ENCODE data around the gene RASL12.
"Not testable (repeated sequence)": the region's sequence is repeated elsewhere in the genome, so short reads cannot be mapped to it uniquely, and the experiment has no call there.

RASL12 gene

DNA sequence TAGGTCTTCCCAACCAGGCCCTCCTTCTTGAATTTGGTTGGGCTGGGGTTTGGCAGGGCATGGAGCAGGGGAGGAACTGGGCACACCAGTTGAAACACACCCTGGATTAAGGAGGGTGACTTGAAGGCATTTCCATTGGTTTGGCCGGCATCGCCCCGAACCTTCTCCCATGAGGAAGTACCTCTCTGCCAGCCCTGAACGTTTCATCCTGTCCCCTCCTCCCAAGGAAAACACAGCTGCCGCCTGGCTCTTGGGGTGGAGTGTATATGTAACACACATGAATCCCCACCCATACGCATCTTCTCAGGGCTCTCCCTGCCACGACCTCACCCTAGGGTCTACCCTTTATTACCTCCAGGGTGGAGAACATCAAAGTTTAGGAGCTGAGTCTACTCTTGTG is 32.7 kb upstream of the RASL12 start:
- Histone ChIP-seq H3F3A (ENCODE audit: low read depth) (no peaks in the 10 kb centered on the region), H3K4me2 (ENCODE audit: low read depth, low read length, poor library complexity, severe bottlenecking) (no peak overlapping the region), H4K20me1 (ENCODE audit: insufficient read depth, low read length, poor library complexity, severe bottlenecking) (no peaks in the 10 kb centered on the region), H3K4me3 (ENCODE audit: low read length, poor library complexity, severe bottlenecking) (no peak overlapping the region), H3K27me3 (ENCODE audit: insufficient read depth, low read length, poor library complexity, severe bottlenecking) (no peaks in the 10 kb centered on the region), H3K9ac (ENCODE audit: low read depth, low read length, poor library complexity, severe bottlenecking) (no peak overlapping the region), H3K79me2 (ENCODE audit: insufficient read depth, low read length) (no peaks in the 10 kb centered on the region), H3K9me3 (ENCODE audit: insufficient read depth, low read depth, low read length) (no peaks in the 10 kb centered on the region), H3K4me1 (ENCODE audit: insufficient read depth, low read length, poor library complexity, severe bottlenecking) (no peaks in the 10 kb centered on the region), H2AFZ (ENCODE audit: low read length) (no peak overlapping the region), H3K36me3 (ENCODE audit: insufficient read depth, low read length) (peaks cover 3% of the 10 kb centered on the region; the same call in 1 of the 2 replicates), H3K9me2 (replicated peaks; ENCODE audit: low read depth, low read length) (no peaks in the 10 kb centered on the region)
- no peak for TF ChIP-seq EZH2phosphoT487 (IDR thresholded peaks at IDR 0.05; ENCODE audit: borderline replicate concordance)
- TF ChIP-seq, protein P1, sequence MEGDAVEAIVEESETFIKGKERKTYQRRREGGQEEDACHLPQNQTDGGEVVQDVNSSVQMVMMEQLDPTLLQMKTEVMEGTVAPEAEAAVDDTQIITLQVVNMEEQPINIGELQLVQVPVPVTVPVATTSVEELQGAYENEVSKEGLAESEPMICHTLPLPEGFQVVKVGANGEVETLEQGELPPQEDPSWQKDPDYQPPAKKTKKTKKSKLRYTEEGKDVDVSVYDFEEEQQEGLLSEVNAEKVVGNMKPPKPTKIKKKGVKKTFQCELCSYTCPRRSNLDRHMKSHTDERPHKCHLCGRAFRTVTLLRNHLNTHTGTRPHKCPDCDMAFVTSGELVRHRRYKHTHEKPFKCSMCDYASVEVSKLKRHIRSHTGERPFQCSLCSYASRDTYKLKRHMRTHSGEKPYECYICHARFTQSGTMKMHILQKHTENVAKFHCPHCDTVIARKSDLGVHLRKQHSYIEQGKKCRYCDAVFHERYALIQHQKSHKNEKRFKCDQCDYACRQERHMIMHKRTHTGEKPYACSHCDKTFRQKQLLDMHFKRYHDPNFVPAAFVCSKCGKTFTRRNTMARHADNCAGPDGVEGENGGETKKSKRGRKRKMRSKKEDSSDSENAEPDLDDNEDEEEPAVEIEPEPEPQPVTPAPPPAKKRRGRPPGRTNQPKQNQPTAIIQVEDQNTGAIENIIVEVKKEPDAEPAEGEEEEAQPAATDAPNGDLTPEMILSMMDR (conservative IDR thresholded peaks at IDR 0.05; ENCODE audit: low read length): no peak

DNA sequence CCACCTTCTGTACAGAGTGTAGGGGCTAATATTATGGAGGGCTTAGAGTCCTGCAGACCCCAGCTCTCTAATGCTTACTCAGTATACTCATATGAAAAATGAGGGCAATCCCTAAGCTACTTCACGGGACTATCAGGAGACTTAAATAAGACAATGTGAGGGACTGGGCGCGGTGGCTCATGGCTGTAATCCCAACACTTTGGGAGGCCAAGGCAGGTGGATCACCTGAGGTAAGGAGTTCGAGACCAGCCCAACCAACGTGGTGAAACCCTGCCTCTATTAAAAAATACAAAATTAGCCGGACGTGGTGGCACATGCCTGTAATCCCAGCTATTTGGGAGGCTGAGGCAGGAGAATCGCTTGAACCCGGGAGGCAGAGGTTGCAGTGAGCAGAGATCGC is 32.0 kb upstream of the RASL12 start:
- not testable (repeated sequence) for H3F3A ChIP-seq (ENCODE audit: low read depth); H3K4me2 ChIP-seq (ENCODE audit: low read depth, low read length, poor library complexity, severe bottlenecking); H2AFZ ChIP-seq (ENCODE audit: low read length); H3K79me2 ChIP-seq (ENCODE audit: insufficient read depth, low read length); H3K27me3 ChIP-seq (ENCODE audit: insufficient read depth, low read length, poor library complexity, severe bottlenecking); H4K20me1 ChIP-seq (ENCODE audit: insufficient read depth, low read length, poor library complexity, severe bottlenecking); H3K36me3 ChIP-seq (ENCODE audit: insufficient read depth, low read length); H3K9ac ChIP-seq (ENCODE audit: low read depth, low read length, poor library complexity, severe bottlenecking); H3K9me2 ChIP-seq (replicated peaks; ENCODE audit: low read depth, low read length); H3K4me1 ChIP-seq (ENCODE audit: insufficient read depth, low read length, poor library complexity, severe bottlenecking); H3K9me3 ChIP-seq (ENCODE audit: insufficient read depth, low read depth, low read length); H3K4me3 ChIP-seq (ENCODE audit: low read length, poor library complexity, severe bottlenecking)

DNA sequence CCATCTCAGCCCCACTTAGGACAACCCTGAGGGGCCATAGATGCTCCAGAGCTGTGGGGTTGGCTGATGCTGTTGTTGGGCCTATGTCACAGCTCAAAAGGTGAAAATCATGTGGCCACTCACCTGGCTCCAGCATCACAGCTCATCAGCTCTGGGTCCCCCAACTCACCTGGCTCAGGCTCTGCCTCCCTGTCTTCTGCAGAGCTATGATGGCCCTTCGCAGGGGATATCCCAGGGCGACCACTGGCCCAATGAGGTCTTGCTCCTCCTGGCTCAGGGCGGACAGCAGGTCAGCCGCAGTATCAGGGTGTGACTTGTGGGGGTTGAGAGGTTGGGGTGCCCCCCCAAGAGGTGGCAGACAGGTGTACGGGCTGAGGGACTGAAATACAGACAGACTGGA is 31.5 kb upstream of the RASL12 start:
- Histone ChIP-seq H3K4me3 (ENCODE audit: low read length, poor library complexity, severe bottlenecking) (no peak overlapping the region), H3K27me3 (ENCODE audit: insufficient read depth, low read length, poor library complexity, severe bottlenecking) (no peaks in the 10 kb centered on the region), H3K9ac (ENCODE audit: low read depth, low read length, poor library complexity, severe bottlenecking) (no peak overlapping the region), H3K4me2 (ENCODE audit: low read depth, low read length, poor library complexity, severe bottlenecking) (no peak overlapping the region), H4K20me1 (ENCODE audit: insufficient read depth, low read length, poor library complexity, severe bottlenecking) (no peaks in the 10 kb centered on the region), H3F3A (ENCODE audit: low read depth) (no peaks in the 10 kb centered on the region), H3K9me2 (replicated peaks; ENCODE audit: low read depth, low read length) (no peaks in the 10 kb centered on the region), H3K36me3 (ENCODE audit: insufficient read depth, low read length) (no peaks in the 10 kb centered on the region), H3K79me2 (ENCODE audit: insufficient read depth, low read length) (no peaks in the 10 kb centered on the region), H2AFZ (ENCODE audit: low read length) (no peak overlapping the region), H3K4me1 (ENCODE audit: insufficient read depth, low read length, poor library complexity, severe bottlenecking) (no peaks in the 10 kb centered on the region), H3K9me3 (ENCODE audit: insufficient read depth, low read depth, low read length) (no peaks in the 10 kb centered on the region)
- TF ChIP-seq, protein P1 (conservative IDR thresholded peaks at IDR 0.05; ENCODE audit: low read length): no peak
- TF ChIP-seq EZH2phosphoT487 (IDR thresholded peaks at IDR 0.05; ENCODE audit: borderline replicate concordance): no peak

DNA sequence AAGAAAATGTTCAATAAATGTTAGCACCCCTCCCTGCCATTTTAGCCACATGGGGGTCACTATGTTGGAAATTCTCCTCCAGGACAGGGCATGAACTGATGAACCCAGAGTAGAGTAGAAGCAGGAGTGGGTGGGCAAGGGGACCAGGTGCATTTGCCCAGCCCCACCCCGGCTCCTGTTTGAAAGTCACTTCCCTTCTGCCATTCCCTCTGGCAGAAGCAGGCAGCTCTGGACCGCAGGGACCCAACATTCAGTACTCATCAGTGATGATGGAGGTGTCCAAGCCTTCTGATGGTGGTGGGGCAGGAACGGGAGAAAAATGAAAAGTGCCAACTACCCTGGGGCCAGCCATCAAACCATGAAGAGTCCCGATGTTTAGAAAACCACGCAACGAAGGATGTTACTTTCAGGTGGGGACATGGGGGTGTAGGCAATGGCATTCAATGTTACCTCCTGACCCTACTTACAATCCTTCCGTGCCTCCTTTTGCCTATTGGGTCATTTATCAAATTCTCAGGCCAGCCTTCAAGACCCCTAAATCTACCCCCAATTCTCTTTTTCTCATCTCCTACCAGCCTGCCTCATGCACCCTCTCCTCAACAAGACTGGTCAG is 30.0 kb upstream of the RASL12 start:
- Histone ChIP-seq H3K9me2 (replicated peaks; ENCODE audit: low read depth, low read length) (no peaks in the 10 kb centered on the region), H3K79me2 (ENCODE audit: insufficient read depth, low read length) (no peaks in the 10 kb centered on the region), H3K9ac (ENCODE audit: low read depth, low read length, poor library complexity, severe bottlenecking) (no peak overlapping the region), H3F3A (ENCODE audit: low read depth) (no peaks in the 10 kb centered on the region), H3K36me3 (ENCODE audit: insufficient read depth, low read length) (no peaks in the 10 kb centered on the region), H2AFZ (ENCODE audit: low read length) (no peak overlapping the region), H3K9me3 (ENCODE audit: insufficient read depth, low read depth, low read length) (no peaks in the 10 kb centered on the region), H3K4me1 (ENCODE audit: insufficient read depth, low read length, poor library complexity, severe bottlenecking) (no peaks in the 10 kb centered on the region), H3K27me3 (ENCODE audit: insufficient read depth, low read length, poor library complexity, severe bottlenecking) (no peaks in the 10 kb centered on the region), H3K4me3 (ENCODE audit: low read length, poor library complexity, severe bottlenecking) (no peak overlapping the region), H4K20me1 (ENCODE audit: insufficient read depth, low read length, poor library complexity, severe bottlenecking) (no peaks in the 10 kb centered on the region), H3K4me2 (ENCODE audit: low read depth, low read length, poor library complexity, severe bottlenecking) (no peak overlapping the region)
- TF ChIP-seq EZH2phosphoT487 (IDR thresholded peaks at IDR 0.05; ENCODE audit: borderline replicate concordance): no peak
- TF ChIP-seq, protein P1 (conservative IDR thresholded peaks at IDR 0.05; ENCODE audit: low read length): no peak

All from Loucy (cell line).